Mucosa of descending colon (tissue), 3 donors: ENCODE measurements around the gene MXI1. TPM values are rescaled to one million over a fixed set of nuclear protein-coding genes. Genes with fewer than 3 reads are reported as not detected.

Source experiments
- ATAC-seq: fragments of 200-7000 bp; cut with Tn5 transposase; one replicate; pipeline ENCODE4 v1.9.1; 2020; ENCODE audit warnings: mild to moderate bottlenecking, moderate library complexity
- DNase-seq, 3 donors: peaks; one replicate each; pipeline ENCODE4 v3.0.0-alpha.2; 2020
- H3K36me3 ChIP-seq: fragments of 200-600 bp; one replicate; pipeline ENCODE4 v1.8.0; 2021; ENCODE audit warnings: low read depth, mild to moderate bottlenecking
- H3K4me1 ChIP-seq: fragments of 200-600 bp; one replicate; pipeline ENCODE4 v1.8.0; 2021; ENCODE audit warnings: low read depth, mild to moderate bottlenecking
- H3K4me3 ChIP-seq: fragments of 200-600 bp; one replicate; pipeline ENCODE4 v1.8.0; 2021; ENCODE audit warnings: mild to moderate bottlenecking
- H3K9me3 ChIP-seq: fragments of 200-600 bp; one replicate; pipeline ENCODE4 v1.8.0; 2021; ENCODE audit warnings: mild to moderate bottlenecking
- CTCF ChIP-seq: fragments of 200-600 bp; IDR thresholded peaks from one replicate; pipeline ENCODE4 v1.8.0; 2022; ENCODE audit warnings: antibody characterized with exemption, mild to moderate bottlenecking
- intact Hi-C, 2 donors: fragments of 100-400 bp; cut with DNase I in 1 of 2; cut with micrococcal nuclease in 1 of 2; formaldehyde crosslinking; loops; one replicate each; pipeline versions ENCODE4 v1.11.0 to v1.11.1; 2022; cut with DNase I, micrococcal nuclease
- total RNA-seq, 3 donors: library from RNA; stranded (reverse); fragmentation: NEBNext Ultra II Directional in 2 of 3; extraction: Animal tissue kit (Norgen Biotek cat#: 25700) in 2 of 3; gene quantifications; one replicate each; pipeline versions ENCODE4 v1.2.1 to v1.2.4, GENCODE V29; 2021 to 2023
- donor health status: DM: no; HTN: no; CAD: no; lungs with moderate emphysema.
- donor health status: DM: no; HTN: no; CAD: no.
- donor health status: DM: no; HTN: yes; CAD: no.

Gene MXI1
- total RNA-seq, 3 donors from 2014 or later, result 112 to 144 (median 139) TPM

- TF ChIP-seq CTCF, result no peak
- Histone ChIP-seq H3K4me1 (peaks cover 34% of the 10 kb centered on the region), H3K4me3 (no peak overlapping the region), H3K36me3 (no peaks in the 10 kb centered on the region), H3K9me3 (no peaks in the 10 kb centered on the region)
- DNase-seq (no peak), ATAC-seq (no peak)
- intact Hi-C loops, result no loop called here
Measured at GRCh38 chr10:110214371-110214826, 7.0 kb downstream of the MXI1 start.

- intact Hi-C loops, result no loop called here
- DNase-seq, result no peak
- H3K4me3 ChIP-seq, result no peak overlapping the region
- peaks cover 34% of the 10 kb centered on the region for H3K4me1 ChIP-seq
- no peak for ATAC-seq
- no peaks in the 10 kb centered on the region for H3K9me3 ChIP-seq
- H3K36me3 ChIP-seq, result no peaks in the 10 kb centered on the region
- TF ChIP-seq CTCF, result no peak
Measured at GRCh38 chr10:110215286-110216170, 8.1 kb downstream of the MXI1 start.

DNA sequence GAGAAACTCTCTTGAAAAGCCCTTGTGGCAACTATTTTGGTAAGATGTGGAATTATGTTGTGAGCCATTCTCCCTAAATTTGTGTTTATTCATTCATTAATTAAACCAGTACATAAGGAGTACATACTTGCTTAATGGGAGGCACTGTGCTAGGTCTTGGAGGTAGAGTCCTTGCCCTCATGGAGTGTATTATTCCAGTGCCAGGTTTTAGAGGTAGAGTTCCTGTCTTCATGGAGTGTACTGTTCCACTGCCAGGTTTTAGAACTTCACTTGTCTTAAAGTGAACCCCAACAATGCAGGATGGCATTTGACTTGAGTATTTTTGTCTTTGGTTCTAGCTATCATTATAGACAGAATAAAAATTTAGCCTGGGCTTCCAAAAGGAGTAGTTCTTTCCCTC lies 8.8 kb downstream of the MXI1 start:
- ATAC-seq (no peak), DNase-seq (no peak)
- Histone ChIP-seq H3K9me3 (no peaks in the 10 kb centered on the region), H3K36me3 (no peaks in the 10 kb centered on the region), H3K4me3 (no peak overlapping the region), H3K4me1 (peaks cover 37% of the 10 kb centered on the region)
- no peak for TF ChIP-seq CTCF
- intact Hi-C loops, result no loop called here

- Histone ChIP-seq H3K4me1 (peaks cover 37% of the 10 kb centered on the region), H3K4me3 (no peak overlapping the region), H3K36me3 (no peaks in the 10 kb centered on the region), H3K9me3 (no peaks in the 10 kb centered on the region)
- ATAC-seq (no peak), DNase-seq (no peak)
- intact Hi-C loops, result no loop called here
- no peak for TF ChIP-seq CTCF
Measured at GRCh38 chr10:110216942-110217661, 9.7 kb downstream of the MXI1 start.

DNA sequence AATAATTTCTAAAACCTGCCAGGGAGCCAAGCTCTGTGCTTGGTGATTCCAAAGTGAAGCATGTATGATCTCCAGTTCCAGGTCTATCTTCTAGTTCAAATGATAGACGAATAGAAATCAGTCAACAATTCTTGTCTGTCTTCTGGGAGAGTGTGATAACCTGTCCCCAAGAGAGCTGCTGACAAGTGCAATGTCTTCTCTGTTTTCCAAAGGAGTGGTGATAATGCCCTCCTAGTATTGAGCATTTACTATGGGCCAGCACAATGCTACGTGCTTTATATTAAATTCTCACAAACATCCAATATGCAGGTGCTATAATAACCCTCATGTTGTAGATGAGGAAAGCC lies 10.2 kb downstream of the MXI1 start:
- TF ChIP-seq CTCF, result no peak
- intact Hi-C loops, result no loop called here
- Histone ChIP-seq H3K4me1 (peaks cover 38% of the 10 kb centered on the region), H3K9me3 (no peaks in the 10 kb centered on the region), H3K36me3 (no peaks in the 10 kb centered on the region), H3K4me3 (no peak overlapping the region)
- DNase-seq (no peak), ATAC-seq (no peak)
